ENCODE results near the gene PLCH2. TPM values are rescaled to one million over a fixed set of nuclear protein-coding genes. Genes with fewer than 3 reads are reported as not detected.

The PLCH2 gene
- total and polyA plus RNA-seq, 9 of the 15 experiments (the other 6 are each of a cell fraction or from before 2014, with no cell fraction given) = 0.16 TPM; not detected in 8

DNA sequence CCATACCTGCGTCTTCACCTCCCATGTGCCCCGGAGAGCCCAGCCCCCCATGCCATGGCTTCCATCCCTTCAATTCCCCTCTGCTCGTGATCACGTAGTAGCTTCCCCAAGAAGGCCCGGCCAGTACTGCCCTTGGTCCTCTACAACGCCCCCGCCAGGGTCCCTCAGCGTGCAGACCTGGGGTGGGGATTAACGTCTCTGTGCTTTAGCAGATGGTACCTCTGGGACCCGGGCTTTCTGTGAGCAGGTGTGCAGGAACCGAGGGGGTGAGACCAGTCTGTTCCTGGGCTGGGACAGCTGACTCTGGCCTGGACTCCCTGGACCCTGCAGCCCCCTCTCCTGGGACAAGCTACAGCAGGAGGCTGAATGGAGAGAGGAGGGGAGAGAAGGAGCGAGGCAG lies 1.2 kb downstream of the PLCH2 start:
- H4K20me1 ChIP-seq (replicated peaks; ENCODE audit: control insufficient read depth, insufficient read depth, low read length) = peaks cover 33% of the 10 kb centered on the region
- in situ Hi-C loops (cut with MboI) (no loop called here), intact Hi-C loops (cut with micrococcal nuclease) (no loop called here)
- no peak overlapping the region for H3K27ac ChIP-seq (ENCODE audit: extremely low read depth, low read depth, low read length)
- FAIRE-seq (no peak), DNase-seq (ENCODE audit: extremely low read depth in 1 of 4, low spot score in 3 of 4) (no peak), ATAC-seq (no peak)
- H3K4me3 ChIP-seq = no peak overlapping the region
- no peak overlapping the region for H3K4me2 ChIP-seq (ENCODE audit: insufficient read depth, low read length)
- under 1% methylated on average over 11 of the region's 12 CpGs for WGBS (ENCODE audit: insufficient coverage, low coverage, missing lambda C conversion rate)
- H3K9me1 ChIP-seq (ENCODE audit: control insufficient read depth, insufficient read depth, low read length) = no peaks in the 10 kb centered on the region
- no TSS peak for BruUV-seq (replicated peaks)
- TF ChIP-seq, protein P1, sequence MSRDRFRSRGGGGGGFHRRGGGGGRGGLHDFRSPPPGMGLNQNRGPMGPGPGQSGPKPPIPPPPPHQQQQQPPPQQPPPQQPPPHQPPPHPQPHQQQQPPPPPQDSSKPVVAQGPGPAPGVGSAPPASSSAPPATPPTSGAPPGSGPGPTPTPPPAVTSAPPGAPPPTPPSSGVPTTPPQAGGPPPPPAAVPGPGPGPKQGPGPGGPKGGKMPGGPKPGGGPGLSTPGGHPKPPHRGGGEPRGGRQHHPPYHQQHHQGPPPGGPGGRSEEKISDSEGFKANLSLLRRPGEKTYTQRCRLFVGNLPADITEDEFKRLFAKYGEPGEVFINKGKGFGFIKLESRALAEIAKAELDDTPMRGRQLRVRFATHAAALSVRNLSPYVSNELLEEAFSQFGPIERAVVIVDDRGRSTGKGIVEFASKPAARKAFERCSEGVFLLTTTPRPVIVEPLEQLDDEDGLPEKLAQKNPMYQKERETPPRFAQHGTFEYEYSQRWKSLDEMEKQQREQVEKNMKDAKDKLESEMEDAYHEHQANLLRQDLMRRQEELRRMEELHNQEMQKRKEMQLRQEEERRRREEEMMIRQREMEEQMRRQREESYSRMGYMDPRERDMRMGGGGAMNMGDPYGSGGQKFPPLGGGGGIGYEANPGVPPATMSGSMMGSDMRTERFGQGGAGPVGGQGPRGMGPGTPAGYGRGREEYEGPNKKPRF (IDR thresholded peaks at IDR 0.05; ENCODE audit: low read depth, low read length) = no peak
- no peak for TF ChIP-seq KLF1 (tag; IDR thresholded peaks at IDR 0.05)
- TF ChIP-seq, protein P2, sequence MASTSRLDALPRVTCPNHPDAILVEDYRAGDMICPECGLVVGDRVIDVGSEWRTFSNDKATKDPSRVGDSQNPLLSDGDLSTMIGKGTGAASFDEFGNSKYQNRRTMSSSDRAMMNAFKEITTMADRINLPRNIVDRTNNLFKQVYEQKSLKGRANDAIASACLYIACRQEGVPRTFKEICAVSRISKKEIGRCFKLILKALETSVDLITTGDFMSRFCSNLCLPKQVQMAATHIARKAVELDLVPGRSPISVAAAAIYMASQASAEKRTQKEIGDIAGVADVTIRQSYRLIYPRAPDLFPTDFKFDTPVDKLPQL (IDR thresholded peaks at IDR 0.05; ENCODE audit: extremely low read depth, insufficient read length) = no peak
- no peak for TF ChIP-seq ZNF354B (CRISPR knock-in tag; IDR thresholded peaks at IDR 0.05)
- TF ChIP-seq, protein P3, sequence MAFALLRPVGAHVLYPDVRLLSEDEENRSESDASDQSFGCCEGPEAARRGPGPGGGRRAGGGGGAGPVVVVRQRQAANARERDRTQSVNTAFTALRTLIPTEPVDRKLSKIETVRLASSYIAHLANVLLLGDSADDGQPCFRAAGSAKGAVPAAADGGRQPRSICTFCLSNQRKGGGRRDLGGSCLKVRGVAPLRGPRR (CRISPR knock-in tag; IDR thresholded peaks at IDR 0.05) = no peak
- no peak for TF ChIP-seq BHLHE40 (IDR thresholded peaks at IDR 0.05; ENCODE audit: low read length)
- no peak for TF ChIP-seq GABPB2 (CRISPR knock-in tag; conservative IDR thresholded peaks at IDR 0.05)
- no peak for TF ChIP-seq TSC22D4 (tag; IDR thresholded peaks at IDR 0.05)
- TF ChIP-seq MYNN (IDR thresholded peaks at IDR 0.05) = no peak
- TF ChIP-seq MYNN (CRISPR knock-in tag; IDR thresholded peaks at IDR 0.05) = no peak
- H2AFZ ChIP-seq (ENCODE audit: low read depth, low read length) = no peak overlapping the region
- peaks cover 3 to 72% of the 10 kb centered on the region in 2 experiments; a peak in 3 of 5 replicates for H3K27me3 ChIP-seq (ENCODE audit: control insufficient read depth in 2 of 2, insufficient read depth in 2 of 2, low read length in 2 of 2)
- ChIA-PET POLR2A (interaction anchor here (0.5 to 1.6 kb wide), 2 partner anchors 11 to 20 kb away, joined by 3 to 4 read pairs; no protein-coding TSS in a partner anchor), CTCF (ENCODE audit: low intra/inter-chr PET ratio) (no interaction called here)
- H3K9me3 ChIP-seq (replicated peaks; ENCODE audit: control insufficient read depth, insufficient read depth, low read depth, low read length) = no peaks in the 10 kb centered on the region
- no peaks in the 10 kb centered on the region for H3K79me2 ChIP-seq (ENCODE audit: control insufficient read depth, insufficient read depth, low read length)
- H3K36me3 ChIP-seq (ENCODE audit: control insufficient read depth, insufficient read depth, low read length) = no peaks in the 10 kb centered on the region
- H3K4me1 ChIP-seq (replicated peaks in 1 of 2; ENCODE audit: control insufficient read depth in 2 of 2, insufficient read depth in 2 of 2, low read length in 2 of 2) = peaks cover 0 to 94% of the 10 kb centered on the region in 2 experiments; a peak in 2 of 5 replicates
- no peak overlapping the region for H3K9ac ChIP-seq (ENCODE audit: insufficient read depth in 1 of 2, low read depth in 2 of 2, low read length in 2 of 2)
